A549 treated with RU486 at 1 μM for 4 hours (cell line): ENCODE results near the gene TIGD1. TPM values are rescaled to one million over a fixed set of nuclear protein-coding genes. Genes with fewer than 3 reads are reported as not detected.

Experiments
- total RNA-seq: library from RNA; stranded (reverse); fragments of 200-300 nt; extraction: Qiagen RNA extraction; gene quantifications from 5 replicates; pipeline ENCODE4 v1.2.3, GENCODE V29; 2022; ENCODE audit warnings: low read depth

The TIGD1 gene
- 4.0 to 5.3 TPM (median 5.0 TPM) in 5 replicates for total RNA-seq

DNA sequence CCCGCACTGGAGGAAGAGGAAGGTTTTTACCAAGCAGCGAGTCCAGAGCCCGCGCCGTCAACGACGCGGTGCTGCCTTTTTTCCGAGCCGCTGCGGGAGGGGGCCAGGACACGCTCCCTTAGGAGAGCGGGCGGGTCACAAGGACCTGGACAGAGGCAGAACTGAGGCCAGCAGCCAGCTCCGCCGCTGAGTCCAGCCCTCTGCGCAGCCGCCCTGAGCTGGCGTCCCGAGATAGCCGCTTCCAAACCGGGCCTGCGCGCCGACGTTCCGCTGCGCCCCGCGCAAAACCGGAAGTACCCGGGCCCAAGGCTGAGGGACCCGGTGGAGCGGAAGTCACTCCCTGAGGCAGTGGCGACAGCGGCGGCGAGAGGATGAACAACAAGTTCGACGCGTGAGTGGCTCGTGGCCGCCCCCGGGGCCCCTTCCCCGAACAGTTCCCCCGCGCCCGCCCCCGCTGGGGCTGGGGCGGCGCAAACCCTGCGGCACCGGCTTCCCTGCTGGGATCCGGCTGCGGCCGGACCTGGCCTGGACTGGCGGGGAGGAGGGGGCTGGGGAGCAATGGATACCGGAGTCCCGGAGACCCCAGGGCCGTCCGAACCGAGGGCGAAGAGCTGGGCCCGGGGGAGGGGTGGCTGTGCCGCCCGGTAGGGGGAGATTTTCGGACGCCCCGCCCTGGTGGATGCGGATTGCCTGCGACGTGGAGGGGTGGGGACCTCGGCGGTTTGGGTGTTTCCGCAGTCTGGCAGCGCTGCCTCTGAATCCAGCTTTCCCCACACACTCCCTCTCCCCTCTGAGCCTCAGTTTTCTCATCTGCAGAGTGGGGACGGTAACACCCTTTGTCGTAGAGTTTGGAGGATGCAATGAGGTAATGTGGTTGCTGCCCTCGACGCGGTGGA, at the start of gene TIGD1, which contains the start of gene EIF4E2:
TIGD1 (minus strand) TSS at position 204 of the 896 bp plus-strand sequence. CDS start 675 bp downstream, outside the sequence.
EIF4E2 (plus strand) TSS at position 336 of the 896 bp plus-strand sequence; CDS start at position 372, 36 bp downstream.

DNA sequence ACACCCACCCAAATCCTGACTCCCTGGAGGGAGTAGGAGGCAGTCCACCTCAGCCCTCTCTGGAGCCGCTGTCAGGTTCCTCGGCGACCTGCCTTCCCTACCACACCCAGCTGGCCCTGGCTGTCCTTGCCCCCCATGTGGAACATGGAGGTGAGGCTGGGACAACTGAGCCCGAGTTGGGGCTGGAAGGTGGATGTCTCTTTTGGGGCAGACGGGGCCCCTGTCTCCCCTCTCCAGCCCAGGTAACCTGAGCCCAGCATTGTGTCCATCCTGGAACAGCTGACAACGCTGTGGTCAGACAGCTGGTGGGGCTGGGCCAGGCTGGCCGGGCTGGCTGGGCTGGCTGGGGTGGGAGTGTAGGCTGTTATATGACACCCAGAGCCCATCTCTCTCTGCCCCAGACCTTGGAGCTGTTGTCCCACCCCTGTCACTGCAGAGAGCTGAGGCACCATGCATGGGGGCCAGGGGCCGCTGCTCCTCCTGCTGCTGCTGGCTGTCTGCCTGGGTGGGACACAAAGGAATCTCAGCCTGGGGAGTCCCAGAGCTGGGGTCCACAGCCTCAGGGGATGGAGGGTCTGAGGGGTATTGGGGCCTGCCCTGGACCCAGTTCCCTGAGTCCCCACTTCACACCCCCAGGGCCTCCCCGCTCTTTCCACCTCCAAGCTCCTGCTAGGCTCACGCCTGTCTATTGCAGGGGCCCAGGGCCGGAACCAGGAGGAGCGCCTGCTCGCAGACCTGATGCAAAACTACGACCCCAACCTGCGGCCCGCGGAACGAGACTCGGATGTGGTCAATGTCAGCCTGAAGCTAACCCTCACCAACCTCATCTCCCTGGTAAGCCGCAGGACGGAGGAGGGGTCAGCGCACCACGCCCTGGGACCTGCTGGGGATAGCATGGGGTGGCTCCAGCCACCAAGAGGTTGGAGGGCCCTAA, 10.8 kb downstream of the TIGD1 start, which contains the start of gene CHRNG:
CHRNG (plus strand) TSS at position 395 of the 934 bp plus-strand sequence; CDS start at position 451, 56 bp downstream.

DNA sequence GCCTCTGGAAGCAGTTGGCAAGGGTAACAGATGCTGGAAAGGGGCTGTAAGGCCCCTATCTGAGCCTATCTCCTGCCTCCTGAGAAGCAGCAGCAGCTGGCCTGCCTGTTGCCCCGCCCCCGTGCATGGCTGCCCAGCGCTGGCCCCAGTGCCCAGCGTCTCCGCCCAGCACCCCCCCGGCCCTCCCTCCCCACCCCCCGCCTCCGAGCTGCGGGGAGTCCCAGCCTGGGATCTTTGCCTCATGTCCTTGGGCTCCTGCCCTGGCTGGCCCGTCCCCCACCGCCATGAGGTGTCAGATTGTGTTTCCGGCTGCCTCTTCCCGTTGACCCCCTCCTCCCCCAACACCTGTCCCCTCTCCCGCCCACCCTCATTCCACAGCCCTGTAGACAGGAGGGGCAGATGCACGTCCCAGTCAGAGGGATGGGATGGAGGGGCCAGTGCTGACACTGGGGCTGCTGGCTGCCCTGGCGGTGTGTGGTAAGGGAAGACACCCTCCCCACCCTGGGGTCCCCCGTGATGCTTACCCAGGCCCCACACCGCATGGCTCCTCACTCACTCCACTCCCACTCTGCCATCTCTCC, 24.5 kb downstream of the TIGD1 start, which contains the start of gene CHRND:
CHRND (plus strand) TSS at position 370 of the 581 bp plus-strand sequence; CDS start at position 426, 56 bp downstream.

DNA sequence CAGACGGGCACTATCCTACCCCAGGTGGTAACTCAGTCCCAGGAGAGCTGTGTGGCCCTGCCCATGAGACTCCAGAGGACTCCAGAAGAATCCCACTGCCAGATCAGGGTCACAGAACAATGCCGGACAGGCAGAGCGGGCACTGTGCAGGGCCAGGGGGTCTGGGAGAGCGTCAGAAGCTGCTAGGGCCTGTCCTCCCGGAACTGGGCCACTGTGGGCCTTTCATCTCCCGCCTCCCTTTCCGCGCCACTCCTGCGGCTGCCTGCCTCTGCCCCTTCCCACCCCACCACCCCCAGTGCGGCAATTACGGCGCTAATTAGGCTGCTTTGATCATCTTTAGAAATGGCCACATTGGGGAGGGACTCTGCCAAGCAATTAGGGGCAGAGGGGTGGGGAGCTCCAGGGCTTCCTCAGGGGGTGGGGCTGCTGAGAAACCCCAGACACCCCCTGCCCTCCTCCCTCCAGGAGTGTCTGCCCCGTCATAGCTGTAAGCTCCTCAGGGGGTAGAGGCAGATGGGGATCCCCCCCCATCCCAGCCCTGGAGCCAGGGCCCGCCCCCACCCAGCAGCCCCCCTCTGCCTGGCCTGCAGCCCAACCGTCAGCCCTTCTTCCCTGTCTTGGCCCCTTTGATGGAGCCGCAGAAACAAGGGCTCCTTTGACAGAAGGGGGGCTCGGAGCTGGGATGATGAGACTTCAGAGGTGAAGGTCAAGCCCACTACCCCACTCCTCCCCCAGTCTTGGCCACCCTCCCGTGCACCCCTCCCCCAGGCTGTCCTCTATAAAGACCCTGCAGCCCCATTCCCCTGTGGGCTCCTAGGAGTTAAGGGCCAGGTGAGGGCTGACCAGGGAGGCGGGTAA, 30.5 kb downstream of the TIGD1 start, which contains the start of gene PRSS56:
PRSS56 (plus strand) TSS at position 808 of the 858 bp plus-strand sequence. CDS start 211 bp downstream, outside the sequence.

Other genes with a start within 250 kb of the TIGD1 start
- 0.42 to 0.58 TPM (median 0.47 TPM) in 5 replicates for gene ALPP, start 171.8 kb downstream of the TIGD1 start, total RNA-seq
- 0.08 to 0.30 TPM (median 0.14 TPM) in 5 replicates for gene ALPG, start 143.7 kb downstream of the TIGD1 start, total RNA-seq
- gene ALPI, start 94.4 kb downstream of the TIGD1 start, total RNA-seq: not detected in 5 replicates
- gene ECEL1, start 62.7 kb downstream of the TIGD1 start, total RNA-seq: 0.19 to 0.74 TPM (median 0.23 TPM) in 5 replicates
- gene PRSS56, start 30.2 kb downstream of the TIGD1 start, total RNA-seq: 0.14 to 0.27 TPM (median 0.22 TPM) in 4 of 5 replicates, not detected in the other
- not detected in 5 replicates for gene CHRND, start 24.4 kb downstream of the TIGD1 start, total RNA-seq
- gene CHRNG, start 10.9 kb downstream of the TIGD1 start, total RNA-seq: not detected in 5 replicates
- 86.0 to 227 TPM (median 99.0 TPM) in 5 replicates for gene EIF4E2, start 132 bp upstream of the TIGD1 start, total RNA-seq
- gene EFHD1, start 83.0 kb upstream of the TIGD1 start, total RNA-seq: 1.8 to 2.4 TPM (median 1.9 TPM) in 5 replicates
- gene GIGYF2, start 146.8 kb upstream of the TIGD1 start, total RNA-seq: 20.0 to 31.2 TPM (median 27.2 TPM) in 5 replicates
- not detected in 5 replicates for gene KCNJ13, start 226.0 kb upstream of the TIGD1 start, total RNA-seq